ENCODE results near the gene FNDC8. TPM values are rescaled to one million over a fixed set of nuclear protein-coding genes. Genes with fewer than 3 reads are reported as not detected.

The FNDC8 gene
- total RNA-seq, 1 experiment from 2014 or later = not detected

GRCh38 chr17:35167046-35167445 is 45.6 kb downstream of the FNDC8 start:
- TF ChIP-seq ZNF219 (CRISPR knock-in tag; IDR thresholded peaks at IDR 0.05; ENCODE audit: borderline replicate concordance) = no peak
- TF ChIP-seq ERG (CRISPR knock-in tag; IDR thresholded peaks at IDR 0.05) = no peak
- no peak for TF ChIP-seq ZNF232 (CRISPR knock-in tag; IDR thresholded peaks at IDR 0.05)
- Mint-ChIP-seq H3K4me3 (no peak overlapping the region), H3K9me3 (no peaks in the 10 kb centered on the region), H3K4me1 (peaks cover 1% of the 10 kb centered on the region), H3K27ac (no peak overlapping the region), H3K27me3 (ENCODE audit: low read depth) (peaks cover 4% of the 10 kb centered on the region), H3K36me3 (no peaks in the 10 kb centered on the region)
- ATAC-seq (no peak), DNase-seq (ENCODE audit: low spot score) (no peak)
- POLR2A ChIA-PET = no interaction called here
- CTCF ChIA-PET = interaction anchor here (0.8 kb wide), 1 partner anchor 372 kb away, joined by 3 read pairs; no protein-coding TSS in a partner anchor

GRCh38 chr17:35167666-35168065 is 46.3 kb downstream of the FNDC8 start:
- CTCF ChIA-PET = interaction anchor here (0.8 kb wide), 1 partner anchor 372 kb away, joined by 3 read pairs; no protein-coding TSS in a partner anchor
- H3K27ac Mint-ChIP-seq = no peak overlapping the region
- no peak for ATAC-seq
- no peak for DNase-seq (ENCODE audit: low spot score)
- H3K27me3 Mint-ChIP-seq (ENCODE audit: low read depth) = peaks cover 4% of the 10 kb centered on the region
- no peak overlapping the region for H3K4me3 Mint-ChIP-seq
- no peaks in the 10 kb centered on the region; the same call in 1 of the 2 replicates for H3K4me1 Mint-ChIP-seq
- POLR2A ChIA-PET = no interaction called here
- TF ChIP-seq GTF2I (CRISPR knock-in tag; conservative IDR thresholded peaks at IDR 0.05) = no peak
- no peak for TF ChIP-seq RORB (CRISPR knock-in tag; IDR thresholded peaks at IDR 0.05)
- TF ChIP-seq NFATC4 (CRISPR knock-in tag; IDR thresholded peaks at IDR 0.05) = no peak
- TF ChIP-seq NFYB (CRISPR knock-in tag; conservative IDR thresholded peaks at IDR 0.05; ENCODE audit: low read depth) = no peak
- TF ChIP-seq ZNF423 (CRISPR knock-in tag; IDR thresholded peaks at IDR 0.05) = no peak
- TF ChIP-seq TEAD1 (CRISPR knock-in tag; IDR thresholded peaks at IDR 0.05) = no peak
- no peak for TF ChIP-seq FOXK1 (CRISPR knock-in tag; IDR thresholded peaks at IDR 0.05)
- no peak for TF ChIP-seq FOXJ3 (CRISPR knock-in tag; IDR thresholded peaks at IDR 0.05; ENCODE audit: borderline replicate concordance)
- no peak for TF ChIP-seq ERG (CRISPR knock-in tag; IDR thresholded peaks at IDR 0.05)
- no peak for TF ChIP-seq MLX (CRISPR knock-in tag; IDR thresholded peaks at IDR 0.05)
- TF ChIP-seq HMGXB4 (CRISPR knock-in tag; IDR thresholded peaks at IDR 0.05) = no peak
- TF ChIP-seq ZNF425 (CRISPR knock-in tag; conservative IDR thresholded peaks at IDR 0.05) = no peak
- TF ChIP-seq ATF1 (CRISPR knock-in tag; IDR thresholded peaks at IDR 0.05) = no peak
- TF ChIP-seq ATF6 (CRISPR knock-in tag; IDR thresholded peaks at IDR 0.05) = no peak
- no peak for TF ChIP-seq ZNF416 (CRISPR knock-in tag; IDR thresholded peaks at IDR 0.05)
- no peak for TF ChIP-seq CBFB (CRISPR knock-in tag; IDR thresholded peaks at IDR 0.05; ENCODE audit: low read depth)
- H3K9me3 Mint-ChIP-seq = no peaks in the 10 kb centered on the region
- no peaks in the 10 kb centered on the region for H3K36me3 Mint-ChIP-seq
